ENCODE data around the gene CCDC181.

- TF ChIP-seq CTCF (IDR thresholded peaks at IDR 0.05) = no peak
- TF ChIP-seq ZFX (IDR thresholded peaks at IDR 0.05; ENCODE audit: borderline replicate concordance) = no peak
These were observed 6.0 kb downstream of the CCDC181 start for GRCh38 chr1:169421309-169421708.

Measured in 22Rv1 (cell line).